ENCODE measurements around the gene RAPGEF4.

GRCh38 chr2:173019755-173020154 is 284.1 kb downstream of the RAPGEF4 start:
- TF ChIP-seq ZNF274 (IDR thresholded peaks at IDR 0.05; ENCODE audit: borderline replicate concordance, extremely low read depth, low read length): no peak
- TF ChIP-seq CTCF (IDR thresholded peaks at IDR 0.05; ENCODE audit: control extremely low read depth in 1 of 3, insufficient read depth in 1 of 3, low read depth in 1 of 3, low read length in 3 of 3): no peak
- no peak for TF ChIP-seq KDM4A (IDR thresholded peaks at IDR 0.05; ENCODE audit: low read depth, low read length, severe bottlenecking)
- TF ChIP-seq CBX5 (IDR thresholded peaks at IDR 0.05; ENCODE audit: low read depth, low read length): no peak
- TF ChIP-seq EGR1 (IDR thresholded peaks at IDR 0.05; ENCODE audit: borderline replicate concordance, low read depth, low read length): no peak

All from H1 (cell line).